ENCODE measurements around the gene COL18A1.
"Not testable (repeated sequence)": the region's sequence is repeated elsewhere in the genome, so short reads cannot be mapped to it uniquely, and the experiment has no call there.

COL18A1 gene

GRCh38 chr21:45522381-45522780, 117.4 kb downstream of the COL18A1 start:
- no peak for DNase-seq (ENCODE audit: low spot score)

GRCh38 chr21:45522986-45523385, 118.0 kb downstream of the COL18A1 start:
- no peak for DNase-seq (ENCODE audit: low spot score)

- no peak for DNase-seq (ENCODE audit: low spot score)
Observed at GRCh38 chr21:45523411-45524101, 118.6 kb downstream of the COL18A1 start.

GRCh38 chr21:45524756-45525152, 119.8 kb downstream of the COL18A1 start:
- DNase-seq (ENCODE audit: low spot score), result no peak

GRCh38 chr21:45525153-45525909, 120.4 kb downstream of the COL18A1 start:
- no peak for DNase-seq (ENCODE audit: low spot score)

GRCh38 chr21:45525910-45526306, 120.9 kb downstream of the COL18A1 start:
- no peak for DNase-seq (ENCODE audit: low spot score)

DNA sequence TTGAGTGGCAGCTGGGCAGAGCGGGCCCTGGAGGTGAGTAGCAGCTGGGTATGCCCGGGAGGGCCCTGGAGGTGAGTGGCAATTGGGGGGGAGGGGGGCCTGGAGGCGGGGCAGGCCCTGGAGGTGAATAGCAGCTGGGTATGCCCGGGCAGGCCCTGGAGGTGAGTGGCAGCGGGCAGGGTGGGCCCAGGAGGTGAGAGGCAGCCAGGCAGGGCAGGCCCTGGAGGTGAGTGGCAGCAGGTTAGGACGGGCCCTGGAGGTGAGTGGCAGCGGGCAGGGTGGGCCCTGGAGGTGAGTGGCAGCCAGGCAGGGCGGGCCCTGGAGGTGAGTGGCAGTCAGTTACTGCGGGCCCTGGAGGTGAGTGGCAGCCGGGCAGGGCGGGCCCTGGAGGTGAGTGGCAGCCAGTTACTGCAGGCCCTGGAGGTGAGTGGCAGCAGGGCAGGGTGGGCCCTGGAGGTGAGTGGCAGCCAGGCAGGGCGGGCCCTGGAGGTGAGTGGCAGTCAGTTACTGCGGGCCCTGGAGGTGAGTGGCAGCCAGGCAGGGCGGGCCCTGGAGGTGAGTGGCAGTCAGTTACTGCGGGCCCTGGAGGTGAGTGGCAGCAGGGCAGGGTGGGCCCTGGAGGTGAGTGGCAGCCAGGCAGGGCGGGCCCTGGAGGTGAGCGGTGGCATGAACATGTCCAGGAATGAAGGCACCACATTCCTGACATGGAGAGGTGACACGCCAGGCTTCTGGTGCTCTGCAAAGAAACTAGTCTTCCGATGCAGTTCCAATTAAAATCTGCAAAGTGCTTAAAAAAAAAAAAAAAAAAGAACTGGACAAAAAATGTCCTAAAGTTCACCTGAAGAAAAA, 122.4 kb downstream of the COL18A1 start:
- not testable (repeated sequence) for DNase-seq (ENCODE audit: low spot score)

DNA sequence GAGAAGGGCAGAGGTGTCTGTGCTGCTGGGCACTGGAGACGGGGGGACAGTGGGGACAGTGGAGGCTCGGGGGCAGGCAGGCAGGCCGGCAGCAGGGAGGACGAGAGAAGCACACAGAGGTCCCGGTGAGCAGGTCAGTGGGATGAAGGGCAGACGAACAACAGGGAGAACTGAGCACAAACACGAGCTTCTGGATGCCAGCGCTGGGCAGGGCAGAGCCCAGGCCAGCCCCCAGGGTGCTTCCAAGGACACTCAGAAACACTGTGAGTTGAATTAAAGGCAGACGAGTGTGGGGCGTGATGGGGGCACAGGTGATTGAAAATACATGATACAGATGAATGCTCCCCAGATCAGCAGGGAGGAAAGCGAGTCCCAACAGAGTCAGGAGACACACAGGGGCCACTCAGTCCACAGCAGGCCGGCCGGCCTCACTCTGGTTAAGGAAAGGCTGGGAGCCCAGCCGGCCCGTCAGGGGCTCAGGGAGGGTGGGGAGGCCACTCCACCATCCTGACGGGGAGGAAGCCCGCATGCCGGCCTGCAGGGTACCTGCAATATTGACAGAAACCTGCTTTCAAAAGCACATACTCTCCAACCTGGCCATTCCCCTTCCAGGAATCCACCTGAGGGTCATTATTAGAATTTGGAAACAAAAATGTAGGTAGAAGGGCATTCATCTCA, 123.2 kb downstream of the COL18A1 start:
- DNase-seq (ENCODE audit: low spot score), result no peak

- no peak for DNase-seq (ENCODE audit: low spot score)
Observed at GRCh38 chr21:45528981-45529784, 124.2 kb downstream of the COL18A1 start.

GRCh38 chr21:45529785-45530422, 124.9 kb downstream of the COL18A1 start:
- no peak for DNase-seq (ENCODE audit: low spot score)

DNA sequence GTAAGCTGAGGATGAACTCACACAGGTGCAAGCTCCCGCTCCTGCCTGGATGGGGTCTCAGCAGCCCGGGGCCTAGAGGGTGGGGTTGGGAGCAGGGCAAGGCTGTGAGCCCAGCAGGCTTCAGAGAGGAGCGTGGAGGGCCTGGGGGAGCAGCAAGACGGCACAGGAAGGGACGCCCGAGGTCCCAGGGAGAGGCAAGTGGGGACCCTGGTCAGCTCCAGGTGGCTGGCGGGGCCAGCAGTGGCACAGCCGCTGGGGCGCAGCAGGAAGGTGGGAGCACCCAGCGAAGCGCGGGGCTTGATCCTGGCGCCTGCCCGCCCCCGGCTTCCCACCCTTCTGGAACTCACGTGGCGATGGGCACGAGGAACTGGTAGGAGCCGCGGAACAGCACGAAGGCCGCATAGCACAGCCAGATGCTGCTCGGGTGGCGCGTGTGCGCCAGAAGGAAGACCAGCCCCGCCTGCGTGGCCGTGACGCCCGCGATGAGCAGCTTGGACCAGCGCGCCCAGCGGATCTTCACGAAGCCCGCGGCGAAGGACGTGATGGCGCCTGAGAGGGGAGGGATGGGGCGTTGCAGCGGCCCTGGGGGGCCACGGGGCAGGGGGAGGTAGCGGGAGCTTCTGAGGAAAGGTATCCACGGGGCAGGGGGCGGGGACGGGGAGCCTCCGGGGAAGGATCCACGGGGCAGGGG, 125.6 kb downstream of the COL18A1 start:
- DNase-seq (ENCODE audit: low spot score), result no peak

DNA sequence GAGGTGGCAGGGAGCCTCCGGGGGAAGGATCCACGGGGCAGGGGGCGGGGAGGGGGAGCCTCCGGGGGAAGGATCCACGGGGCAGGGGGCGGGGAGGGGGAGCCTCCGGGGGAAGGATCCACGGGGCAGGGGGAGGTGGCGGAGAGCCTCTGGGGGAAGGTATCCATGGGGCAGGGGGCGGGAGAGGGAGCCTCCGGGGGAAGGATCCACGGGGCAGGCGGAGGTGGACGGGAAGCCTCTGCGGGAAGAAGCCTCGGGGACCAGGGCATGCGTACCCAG, 126.1 kb downstream of the COL18A1 start:
- DNase-seq (ENCODE audit: low spot score), result not testable (repeated sequence)

DNA sequence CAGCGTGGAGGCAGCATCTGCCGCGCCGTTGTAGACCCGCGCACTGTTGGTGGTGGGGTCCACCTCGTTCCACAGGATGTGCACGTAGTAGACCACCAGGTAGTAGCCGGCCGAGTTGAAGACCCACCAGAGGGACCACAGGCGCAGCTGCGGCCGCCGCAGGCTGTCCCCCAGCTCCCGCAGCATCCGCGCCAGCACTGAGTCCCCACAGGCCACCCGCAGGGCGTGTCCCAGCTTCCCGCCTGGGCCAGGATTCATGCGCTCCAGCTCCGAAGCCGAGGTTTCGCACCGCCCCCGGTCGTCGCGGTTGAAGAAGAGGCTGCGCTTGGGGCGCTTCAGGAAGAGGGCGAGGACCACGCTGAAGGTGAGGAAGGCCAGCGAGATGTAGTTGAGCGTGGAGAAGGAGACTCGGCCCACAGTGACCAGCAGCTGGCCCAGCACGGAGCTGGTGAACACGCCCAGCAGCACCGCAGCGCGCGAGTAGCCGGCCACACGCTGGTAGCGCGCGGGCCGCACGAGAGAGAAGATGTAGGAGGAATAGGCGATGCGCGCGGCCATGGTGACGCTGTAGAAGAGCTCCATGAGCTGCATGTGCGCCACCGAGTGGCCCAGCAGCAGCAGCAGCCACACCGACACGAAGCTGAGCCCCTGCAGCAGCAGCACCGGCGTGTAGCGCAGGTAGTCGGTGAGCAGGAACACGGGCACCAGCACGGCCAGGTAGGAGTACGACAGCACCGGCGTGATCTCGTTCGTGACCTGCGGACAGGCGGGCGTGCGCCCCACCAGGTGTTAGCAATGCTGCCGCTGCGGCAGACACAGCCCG, 126.6 kb downstream of the COL18A1 start:
- DNase-seq (ENCODE audit: low spot score), result no peak

- DNase-seq (ENCODE audit: low spot score), result no peak
Observed at GRCh38 chr21:45532826-45533360, 127.9 kb downstream of the COL18A1 start.

- DNase-seq (ENCODE audit: low spot score), result no peak
Observed at GRCh38 chr21:45533361-45533845, 128.4 kb downstream of the COL18A1 start.

DNA sequence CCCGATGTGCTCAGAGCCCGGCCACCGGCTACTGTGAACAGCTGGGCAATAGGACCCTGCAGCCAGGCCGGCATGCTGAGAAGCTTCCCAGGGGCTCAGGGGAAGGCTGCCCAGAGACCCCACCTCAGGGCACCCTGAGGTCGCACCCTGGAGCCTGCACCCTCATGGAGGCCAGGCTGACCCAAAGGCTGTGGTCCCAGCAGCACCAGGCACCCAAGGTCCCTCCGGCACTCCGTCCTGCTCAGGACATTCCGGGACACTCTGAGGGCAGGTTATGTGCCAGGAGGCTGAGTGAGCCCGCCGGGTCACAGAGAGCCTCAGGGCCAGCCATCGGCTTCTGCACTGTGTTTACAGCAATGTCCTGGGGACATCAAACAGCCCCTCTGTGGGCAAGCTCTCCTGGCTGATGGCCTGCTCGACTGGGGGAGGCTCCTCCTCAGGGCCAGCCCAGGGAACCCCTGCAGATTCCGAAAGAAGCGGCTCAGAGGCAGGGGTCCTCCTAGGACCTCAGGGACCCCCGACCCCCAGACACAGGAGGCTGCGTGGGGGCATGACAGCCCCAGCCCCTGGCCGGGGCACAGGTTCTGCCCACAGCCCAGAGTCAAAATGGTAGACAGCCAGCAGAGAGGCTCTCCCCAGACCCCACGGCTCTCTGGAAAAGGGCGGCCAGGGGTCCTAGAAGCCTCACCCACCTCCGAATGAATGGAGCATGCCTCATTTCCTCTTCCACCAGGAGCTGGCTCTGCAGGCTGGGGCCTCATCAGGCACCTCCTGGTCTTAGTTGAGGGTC, 129.1 kb downstream of the COL18A1 start:
- DNase-seq (ENCODE audit: low spot score), result no peak

DNA sequence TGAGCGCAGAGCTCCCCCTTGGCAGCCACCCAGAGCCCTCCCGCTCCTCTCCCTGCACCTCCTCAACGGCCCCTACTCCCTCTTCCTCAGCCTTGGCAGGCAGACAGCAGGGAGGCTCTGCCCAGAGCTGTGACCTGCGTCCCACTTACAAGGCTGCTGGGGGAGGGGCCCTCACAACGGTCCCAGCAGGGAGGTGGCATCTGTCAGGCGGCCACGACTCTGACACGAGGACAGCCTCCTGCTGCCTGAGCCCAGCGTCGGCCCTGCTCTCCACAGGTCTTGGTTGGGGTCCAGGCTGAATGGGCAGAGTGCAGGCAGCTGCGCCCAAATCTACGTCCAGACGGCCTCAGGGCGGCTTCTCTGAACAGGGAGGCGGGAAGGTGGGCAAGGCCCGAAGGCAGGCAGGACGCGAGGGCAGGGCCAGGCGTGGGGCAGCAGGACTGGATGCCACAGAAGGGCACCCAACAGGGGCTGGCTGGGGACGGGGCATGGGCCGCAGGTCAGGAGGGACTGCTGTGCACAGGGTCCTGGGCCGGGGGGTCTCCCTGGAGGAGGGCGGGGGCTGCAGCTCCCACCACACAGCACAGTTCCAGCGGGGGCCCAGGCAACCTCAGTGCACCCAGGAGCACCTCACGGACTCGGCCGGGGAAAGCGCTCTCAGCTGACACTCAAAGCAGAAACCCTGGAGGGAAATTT, 129.8 kb downstream of the COL18A1 start:
- DNase-seq (ENCODE audit: low spot score), result no peak
